HG03108 (cell line): ENCODE data around the gene DCXR.

Source experiments
- ATAC-seq: cut with Tn5 transposase; IDR thresholded peaks from one replicate; pipeline ENCODE4 v1.9.1; 2021; ENCODE audit warnings: moderate library complexity; ENCODE audit not compliant: unreplicated experiment

DCXR gene

DNA sequence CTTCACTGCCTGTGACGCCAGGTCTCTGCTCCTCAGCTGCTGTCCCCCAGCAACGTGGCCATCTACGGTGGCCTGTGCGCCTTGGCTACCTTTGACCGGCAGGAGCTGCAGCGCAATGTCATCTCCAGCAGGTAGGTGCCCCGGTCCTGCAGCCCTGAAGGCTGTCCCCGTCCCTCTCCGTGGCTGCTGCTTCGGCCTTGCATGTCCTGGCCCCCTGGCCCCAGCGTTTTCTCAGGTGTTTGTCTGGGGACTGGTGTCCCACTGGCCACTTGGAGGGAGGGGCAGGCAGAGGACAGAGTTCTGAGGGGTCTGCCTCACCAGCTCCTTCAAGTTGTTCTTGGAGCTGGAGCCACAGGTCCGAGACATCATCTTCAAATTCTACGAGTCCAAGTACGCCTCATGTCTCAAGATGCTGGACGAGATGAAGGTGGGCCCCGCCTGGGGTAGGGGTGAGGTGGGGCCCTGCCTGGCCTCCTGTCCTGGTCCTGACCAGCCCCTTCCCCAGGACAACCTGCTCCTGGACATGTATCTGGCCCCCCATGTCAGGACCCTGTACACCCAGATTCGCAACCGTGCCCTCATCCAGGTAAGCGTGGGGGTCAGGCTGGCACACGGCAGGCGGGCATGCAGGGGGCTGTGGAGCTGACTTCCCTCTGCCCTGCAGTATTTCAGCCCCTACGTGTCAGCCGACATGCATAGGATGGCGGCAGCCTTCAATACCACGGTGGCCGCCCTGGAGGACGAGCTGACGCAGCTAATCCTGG is 18.6 kb upstream of the DCXR start:
- ATAC-seq: no peak

- ATAC-seq: no peak
Observed at GRCh38 chr17:82055023-82055964, 17.8 kb upstream of the DCXR start.

- no peak for ATAC-seq
Observed at GRCh38 chr17:82054351-82055022, 17.0 kb upstream of the DCXR start.

DNA sequence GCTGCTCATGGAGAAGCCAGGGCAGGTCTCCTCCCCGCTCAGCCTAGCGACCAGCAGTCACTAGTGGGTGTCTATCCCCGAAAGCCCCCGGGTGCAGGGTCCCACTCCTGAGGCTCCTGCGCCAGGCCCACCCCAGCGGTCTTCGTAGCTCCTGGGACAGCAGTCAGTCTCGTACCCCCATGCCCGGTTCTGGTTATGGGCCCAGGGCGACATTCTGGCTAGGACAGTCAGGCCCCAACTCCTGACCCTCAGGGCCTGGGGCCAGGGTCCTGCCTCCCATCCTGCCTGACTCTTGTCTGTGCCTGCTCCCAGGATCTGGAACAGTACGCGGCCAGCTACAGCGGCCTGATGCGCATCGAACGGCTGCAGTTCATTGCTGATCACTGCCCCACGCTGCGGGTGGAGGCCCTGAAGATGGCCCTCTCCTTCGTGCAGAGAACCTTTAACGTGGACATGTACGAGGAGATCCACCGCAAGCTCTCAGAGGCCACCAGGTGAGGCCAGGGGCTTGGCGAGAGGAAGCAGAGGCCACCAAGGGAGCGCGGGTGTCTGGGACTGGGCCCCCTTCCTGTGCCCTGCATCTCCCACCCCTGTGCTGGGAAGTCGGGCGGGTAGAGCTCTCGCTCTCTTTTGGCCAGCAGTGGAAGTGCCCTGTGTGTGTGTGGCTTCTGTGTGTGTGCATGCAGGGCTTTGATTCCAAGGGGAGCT is 16.2 kb upstream of the DCXR start:
- no peak for ATAC-seq

DNA sequence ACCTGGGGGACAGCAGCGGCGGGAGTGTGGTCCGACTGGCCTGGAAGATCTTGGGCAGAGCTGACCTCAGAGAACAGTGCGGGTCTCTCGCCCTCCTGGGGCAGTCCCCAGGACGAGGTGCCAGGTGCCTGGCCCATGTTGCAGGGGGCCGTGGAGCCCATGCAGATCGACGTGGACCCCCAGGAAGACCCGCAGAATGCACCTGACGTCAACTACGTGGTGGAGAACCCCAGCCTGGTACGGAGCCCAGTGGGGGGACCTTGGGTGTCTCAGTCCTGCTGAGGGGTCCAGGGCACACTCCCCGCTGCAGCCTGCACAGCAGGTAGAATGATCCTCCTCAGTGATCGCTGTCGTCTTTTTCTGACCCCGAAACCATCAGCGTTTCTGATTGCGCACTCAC is 15.6 kb upstream of the DCXR start:
- ATAC-seq: no peak

DNA sequence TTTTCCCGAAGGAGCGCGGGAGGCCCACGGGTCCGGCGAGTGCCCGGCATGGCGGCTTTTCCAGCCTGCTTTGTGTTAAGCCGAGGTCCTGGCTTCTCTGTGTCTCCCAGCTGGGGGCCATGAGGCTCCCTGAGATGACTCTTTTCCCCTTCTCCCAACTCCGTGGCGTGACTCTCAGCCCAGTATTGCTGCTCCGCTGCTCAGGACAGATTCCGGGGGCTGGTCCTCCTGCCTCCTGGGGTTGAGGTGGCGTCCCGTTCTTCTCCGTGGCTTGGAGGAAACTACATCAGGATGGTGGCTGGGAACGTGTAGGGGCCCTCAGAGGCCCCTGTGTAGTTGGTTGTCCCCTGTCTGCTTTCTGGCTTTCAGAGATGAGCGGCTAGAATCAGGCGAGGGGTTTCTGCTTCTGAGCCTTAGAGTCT is 15.2 kb upstream of the DCXR start:
- ATAC-seq: no peak

- no peak for ATAC-seq
Observed at GRCh38 chr17:82051776-82052637, 14.5 kb upstream of the DCXR start, which contains the start of the genes GPS1 and RFNG. Gene GPS1 (plus strand): TSS chr17:82051898. CDS start chr17:82051932, 34 bp downstream. Gene RFNG (minus strand): TSS chr17:82051811. CDS start chr17:82051766, 45 bp downstream.

- no peak for ATAC-seq
Observed at GRCh38 chr17:82050761-82051641, 13.5 kb upstream of the DCXR start.

GRCh38 chr17:82050152-82050760 is 12.8 kb upstream of the DCXR start:
- no peak for ATAC-seq

DNA sequence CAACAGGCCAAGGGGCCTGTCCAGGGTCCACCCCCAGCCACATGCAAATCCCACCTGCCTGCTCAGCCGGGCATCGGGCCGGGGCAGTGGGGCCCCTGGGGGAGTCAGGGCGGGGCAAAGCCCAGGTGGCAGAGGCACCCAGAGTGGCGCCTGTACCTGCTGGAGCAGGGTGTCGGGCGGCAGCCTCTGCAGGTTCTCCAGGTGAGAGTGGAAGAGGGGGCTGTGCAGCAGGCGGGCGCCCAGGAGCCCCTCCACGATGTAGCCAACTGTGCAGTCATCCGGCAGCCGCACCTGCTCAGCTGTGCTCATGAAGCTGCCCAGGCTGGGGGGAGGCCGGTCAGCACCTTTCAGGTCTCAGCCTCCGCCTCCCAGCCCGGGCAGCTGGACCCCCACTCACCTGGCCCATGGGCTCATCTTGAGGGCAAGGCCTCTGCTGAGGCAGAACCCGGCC is 12.0 kb upstream of the DCXR start:
- no peak for ATAC-seq

- ATAC-seq: no peak
Observed at GRCh38 chr17:82049106-82049505, 11.6 kb upstream of the DCXR start.

DNA sequence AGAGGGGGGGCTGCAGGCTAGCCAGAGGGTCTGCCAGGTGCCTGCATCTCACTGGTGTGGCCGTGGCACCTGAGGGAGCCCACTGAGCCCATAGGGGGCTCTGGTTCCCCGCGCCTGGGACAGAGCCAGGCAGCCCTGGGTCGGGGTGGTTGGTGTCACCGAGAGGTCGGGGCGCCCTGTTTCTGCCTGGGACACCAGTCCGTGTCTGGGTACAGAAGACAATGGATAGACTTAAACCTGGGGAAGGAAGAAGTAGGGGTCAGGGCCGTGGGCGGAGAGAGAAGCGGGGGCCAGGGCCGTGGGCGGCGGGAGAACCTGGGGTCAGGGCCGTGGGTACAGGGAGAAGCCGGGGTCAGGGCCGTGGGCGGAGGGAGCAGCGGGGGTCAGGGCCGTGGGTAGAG is 11.1 kb upstream of the DCXR start:
- ATAC-seq: no peak

DNA sequence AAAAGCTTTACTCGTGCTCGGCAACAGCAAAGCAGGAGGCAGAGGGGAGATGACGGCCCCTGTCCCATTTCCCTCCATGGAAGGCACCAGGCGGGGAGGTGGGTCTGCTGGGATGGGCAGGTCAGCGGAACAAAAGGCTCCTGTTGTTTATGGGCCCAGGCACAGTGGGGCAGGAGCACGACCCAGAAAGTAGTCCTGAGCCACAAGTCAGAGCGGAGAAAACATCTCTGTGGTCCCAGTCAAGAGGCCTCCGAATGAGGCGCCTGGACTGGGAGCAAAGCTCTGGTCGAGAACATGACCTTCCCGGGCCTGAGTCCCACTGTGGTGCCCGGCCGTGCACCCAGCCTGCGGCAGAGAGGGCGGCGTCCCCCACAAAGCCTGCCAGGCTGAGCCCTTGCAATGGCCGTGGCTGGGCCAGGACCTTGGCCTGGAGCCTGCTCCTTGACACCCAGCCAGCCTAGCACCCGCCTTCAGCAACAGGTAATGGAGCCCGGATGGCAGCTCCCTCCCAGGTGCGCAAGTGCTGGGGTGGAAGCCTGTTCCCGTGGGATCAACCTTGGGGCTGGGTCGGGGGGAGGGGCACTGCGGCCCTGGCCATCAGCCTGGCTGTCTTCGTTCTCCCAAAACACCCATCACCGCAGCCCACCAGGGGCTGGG is 10.5 kb upstream of the DCXR start:
- ATAC-seq: no peak

DNA sequence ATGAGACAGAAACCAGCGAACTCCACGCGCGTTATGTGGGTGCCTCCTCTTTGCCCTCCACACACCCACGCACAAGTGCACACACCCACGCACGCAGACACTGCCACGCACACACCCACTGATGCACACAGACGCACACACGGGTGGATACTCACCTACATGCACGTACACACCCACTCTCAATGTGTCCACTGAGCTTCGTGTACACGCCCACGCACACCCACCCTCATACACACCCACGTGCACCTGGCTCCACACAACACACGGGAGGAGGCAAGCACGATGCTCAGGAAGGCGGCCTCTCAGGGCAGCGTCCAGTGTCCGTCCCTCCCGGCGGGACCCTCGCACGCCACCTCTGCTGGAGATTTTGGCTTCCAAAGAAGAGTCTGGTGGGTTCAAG is 9.9 kb upstream of the DCXR start:
- no peak for ATAC-seq

- no peak for ATAC-seq
Observed at GRCh38 chr17:82046903-82047302, 9.4 kb upstream of the DCXR start.

GRCh38 chr17:82045936-82046484 is 8.5 kb upstream of the DCXR start:
- ATAC-seq: no peak

DNA sequence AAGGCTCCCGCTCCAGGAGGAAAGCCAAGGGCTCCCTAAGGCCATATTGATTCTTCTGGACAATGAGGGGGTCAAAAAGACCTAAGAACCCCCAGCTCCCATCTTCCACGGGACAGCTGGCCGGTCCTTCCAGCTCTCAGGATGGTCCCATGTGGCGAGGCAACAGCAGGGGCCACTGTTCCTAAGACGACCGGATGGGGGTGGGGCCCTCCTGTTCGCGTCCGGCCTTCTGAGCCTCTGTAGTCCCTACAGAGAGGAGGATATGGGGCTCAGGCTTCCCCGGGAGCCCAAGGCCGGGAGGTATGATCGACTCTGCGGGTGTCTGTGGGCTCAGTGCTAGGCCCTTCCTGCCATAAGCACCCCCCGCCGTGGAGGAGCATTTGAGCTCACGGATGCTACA is 6.0 kb upstream of the DCXR start:
- ATAC-seq: no peak
